Body of pancreas (tissue), 4 donors: ENCODE results near the gene CD47.

Experiments
- POLR2A ChIP-seq, 3 donors: fragments of 450-650 bp; IDR thresholded peaks; one replicate each; pipeline ENCODE4 v1.6.1; 2016; ENCODE audit warnings: antibody characterized with exemption in 3 of 3, mild to moderate bottlenecking in 2 of 3
- TF ChIP-seq, protein P1 (sequence below), 7 experiments: fragments of 450-650 bp in 4 of 7; fragments of 200-600 bp in 3 of 7; sonication (generic) in 3 of 7; IDR thresholded peaks; one replicate each; pipeline ENCODE4 v1.5.1; 2016 to 2019; ENCODE audit warnings: antibody characterized with exemption in 7 of 7

DNA sequence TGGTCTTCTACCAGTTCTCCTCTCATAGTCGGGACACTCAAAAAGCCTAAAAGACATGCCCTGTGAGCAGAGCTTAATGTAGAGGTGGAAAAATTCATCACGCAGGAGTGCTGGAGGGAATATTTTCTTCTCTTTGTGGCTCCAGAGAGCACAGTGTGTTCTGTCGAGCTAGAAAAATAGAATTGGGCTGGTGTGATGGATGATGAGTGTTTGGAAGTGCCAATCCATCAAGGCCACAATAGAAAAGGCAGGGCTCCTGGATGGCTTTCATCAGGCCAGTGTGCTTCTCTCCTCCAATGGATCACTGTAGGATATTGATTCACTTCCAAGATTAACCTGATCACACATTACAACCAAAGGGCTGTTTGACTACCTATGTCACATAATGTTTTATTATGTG, 65.7 kb downstream of the CD47 start:
- TF ChIP-seq, protein P1, sequence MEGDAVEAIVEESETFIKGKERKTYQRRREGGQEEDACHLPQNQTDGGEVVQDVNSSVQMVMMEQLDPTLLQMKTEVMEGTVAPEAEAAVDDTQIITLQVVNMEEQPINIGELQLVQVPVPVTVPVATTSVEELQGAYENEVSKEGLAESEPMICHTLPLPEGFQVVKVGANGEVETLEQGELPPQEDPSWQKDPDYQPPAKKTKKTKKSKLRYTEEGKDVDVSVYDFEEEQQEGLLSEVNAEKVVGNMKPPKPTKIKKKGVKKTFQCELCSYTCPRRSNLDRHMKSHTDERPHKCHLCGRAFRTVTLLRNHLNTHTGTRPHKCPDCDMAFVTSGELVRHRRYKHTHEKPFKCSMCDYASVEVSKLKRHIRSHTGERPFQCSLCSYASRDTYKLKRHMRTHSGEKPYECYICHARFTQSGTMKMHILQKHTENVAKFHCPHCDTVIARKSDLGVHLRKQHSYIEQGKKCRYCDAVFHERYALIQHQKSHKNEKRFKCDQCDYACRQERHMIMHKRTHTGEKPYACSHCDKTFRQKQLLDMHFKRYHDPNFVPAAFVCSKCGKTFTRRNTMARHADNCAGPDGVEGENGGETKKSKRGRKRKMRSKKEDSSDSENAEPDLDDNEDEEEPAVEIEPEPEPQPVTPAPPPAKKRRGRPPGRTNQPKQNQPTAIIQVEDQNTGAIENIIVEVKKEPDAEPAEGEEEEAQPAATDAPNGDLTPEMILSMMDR (IDR thresholded peaks at IDR 0.05): no peak
- no peak for TF ChIP-seq POLR2A (IDR thresholded peaks at IDR 0.05)
